OCI-M1 (cell line): ENCODE results near the gene CSTF3.

Source experiments
- DNase-seq: peaks from one replicate; lab custom pipeline; 2025; lab: John Stamatoyannopoulos, UW

CSTF3 gene

DNA sequence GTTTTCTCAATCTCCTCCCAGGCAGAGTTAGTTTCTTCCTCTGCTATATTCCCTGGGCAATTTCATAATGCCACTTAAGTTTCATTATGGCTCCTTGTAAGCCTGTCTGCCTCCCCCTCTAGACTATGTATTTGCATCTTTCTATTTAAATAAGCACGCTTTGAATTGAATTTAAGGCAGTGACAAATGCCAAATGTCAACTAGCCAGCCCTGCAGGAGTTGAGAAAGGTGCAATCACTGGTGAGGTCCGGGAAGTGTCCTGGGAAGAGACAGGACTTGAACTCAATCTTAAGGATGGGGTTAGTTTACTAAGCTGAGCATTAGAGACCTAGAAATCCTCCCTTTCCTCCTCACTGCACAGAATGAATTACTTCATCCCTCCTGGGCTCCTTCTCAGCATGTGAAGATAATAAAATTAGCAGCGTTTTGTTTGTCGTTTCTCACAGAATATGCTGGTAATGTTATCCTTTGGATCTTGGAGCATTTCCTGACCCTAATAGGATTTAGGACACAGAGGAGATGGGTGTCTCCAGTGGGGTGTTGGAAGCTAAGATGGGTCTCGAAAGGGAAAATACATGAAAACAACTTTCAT, 120.3 kb downstream of the CSTF3 start:
- DNase-seq = no peak

DNA sequence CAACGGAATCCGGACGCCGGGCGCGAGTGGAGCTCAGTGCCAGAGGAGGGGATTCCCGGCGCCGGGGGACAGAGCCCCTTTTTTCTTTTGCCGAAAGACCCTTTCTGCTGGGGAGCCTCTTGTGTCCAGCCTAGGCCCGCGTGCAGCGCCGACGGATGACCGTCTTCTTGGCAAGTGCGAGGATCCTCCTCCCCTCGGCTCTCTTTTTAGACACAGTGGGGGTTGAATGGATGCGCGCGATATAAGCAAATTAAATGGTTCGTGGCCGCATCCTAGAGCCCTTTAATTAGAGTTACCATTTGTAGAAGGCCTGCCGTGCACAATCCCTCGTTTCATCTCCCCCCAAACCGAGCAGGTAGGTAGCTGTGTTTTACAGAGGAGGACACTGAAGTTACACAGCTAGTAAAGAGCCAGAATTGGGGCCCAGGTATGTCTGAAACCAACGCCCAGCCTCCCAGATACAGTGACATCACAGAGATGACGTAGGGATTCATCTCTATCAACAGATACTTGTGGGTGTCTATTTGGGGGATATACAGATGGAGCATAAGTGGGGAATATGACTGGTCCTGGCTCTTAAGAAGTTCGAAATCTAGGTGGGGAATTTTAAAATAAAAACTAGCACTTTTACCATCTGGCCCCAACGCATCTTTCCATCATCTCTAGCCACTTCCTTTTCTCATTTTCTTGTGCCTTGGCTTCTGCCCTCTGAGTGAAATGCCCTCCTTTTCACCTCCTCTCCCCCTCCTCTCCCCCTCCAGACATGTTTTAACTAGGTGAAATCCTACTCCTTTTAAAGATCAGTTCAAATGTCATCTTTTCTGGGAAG, 121.0 kb downstream of the CSTF3 start:
- DNase-seq = no peak

- peak; percentile 93 for DNase-seq
These were observed 121.8 kb downstream of the CSTF3 start, which contains the start of gene TCP11L1 for GRCh38 chr11:33039274-33040032. Gene TCP11L1 (plus strand): TSS chr11:33039572. CDS start chr11:33043774, 4,202 bp downstream.

DNA sequence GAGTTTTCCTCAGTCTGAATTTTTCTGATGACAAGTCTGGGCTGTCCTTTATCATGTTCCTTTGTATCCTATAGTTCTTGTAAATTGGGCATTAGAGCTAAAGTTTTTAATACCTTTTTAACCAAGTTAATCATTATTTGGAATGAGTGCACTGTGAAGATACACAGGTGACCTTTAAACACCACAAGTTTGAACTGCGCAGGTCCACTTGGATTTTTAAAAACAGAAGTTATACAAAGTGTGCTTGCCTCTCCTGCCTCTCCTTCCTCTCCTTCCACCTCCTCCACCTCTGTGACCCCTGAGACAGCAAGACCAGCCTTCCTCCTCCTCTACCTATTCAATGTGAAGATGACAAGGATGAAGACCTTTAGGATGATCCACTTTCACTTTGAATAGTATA, 126.3 kb downstream of the CSTF3 start:
- DNase-seq = no peak
